Endothelial cell of umbilical vein (primary cell): ENCODE data around the gene STARD4. TPM values are rescaled to one million over a fixed set of nuclear protein-coding genes. Genes with fewer than 3 reads are reported as not detected.

Experiments
- BruUV-seq: library from RNA; stranded (reverse); fragments of 400-500 nt; replicated peaks from 2 replicates; lab custom pipeline; 2021; lab: Mats Ljungman, UMichigan
- CTCF ChIA-PET: fragments of 300-600, 350-600 bp; sonication (Branson Sonifier 250); formaldehyde crosslinking; loops from one replicate; lab custom pipeline; 2021; ENCODE audit warnings: antibody characterized with exemption, inconsistent platforms; lab: Charles Lee
- POLR2A ChIA-PET: fragments of 300-600, 350-600 bp; sonication (Branson Sonifier 250); formaldehyde crosslinking; loops from one replicate; lab custom pipeline; 2021; ENCODE audit warnings: antibody characterized with exemption, inconsistent platforms; lab: Charles Lee
- DNase-seq: peaks from one replicate; pipeline ENCODE4 v3.0.0-alpha.2; 2011; ENCODE audit warnings: low read depth, low spot score
- FAIRE-seq: peaks from 2 replicates; lab custom pipeline; 2011; peaks lifted over from hg19 to GRCh38; lab: Jason Lieb, UNC
- H2AFZ ChIP-seq: 2 replicates; pipeline ENCODE4 v1.6.0; 2012; ENCODE audit warnings: low read depth, low read length, control low read depth, inconsistent platforms
- H3K27ac ChIP-seq: 2 replicates; pipeline ENCODE4 v1.5.1; 2011; ENCODE audit warnings: low read depth, mild to moderate bottlenecking, control low read depth, low read length, moderate library complexity; ENCODE audit not compliant: insufficient read depth
- H3K27me3 ChIP-seq, 2 experiments: 2 replicates each; pipeline versions ENCODE4 v1.6.0 to v1.6.1; 2011; ENCODE audit warnings: low read length in 2 of 2, mixed read lengths in 1 of 2; ENCODE audit not compliant: control insufficient read depth in 2 of 2, insufficient read depth in 2 of 2
- H3K36me3 ChIP-seq, 2 experiments: 2 replicates in 1 of 2; 3 replicates in 1 of 2; pipeline ENCODE4 v1.5.1; 2011; ENCODE audit warnings: low read length in 2 of 2, mild to moderate bottlenecking in 1 of 2, moderate library complexity in 1 of 2; ENCODE audit not compliant: control insufficient read depth in 2 of 2, insufficient read depth in 2 of 2; ENCODE audit errors: extremely low read depth in 1 of 2
- H3K4me1 ChIP-seq: 3 replicates; pipeline ENCODE4 v1.5.1; 2011; ENCODE audit warnings: mild to moderate bottlenecking, low read length; ENCODE audit not compliant: control insufficient read depth, insufficient read depth; ENCODE audit errors: extremely low read depth
- H3K4me2 ChIP-seq: 2 replicates; pipeline ENCODE4 v1.6.1; 2011; ENCODE audit warnings: low read length, control low read depth, mixed read lengths; ENCODE audit not compliant: insufficient read depth
- H3K4me3 ChIP-seq, 3 experiments: fragments of 200-600 bp in 1 of 3; sonication (generic), shearing (Covaris generic) in 1 of 3; replicated peaks in 1 of 3; 2 replicates each; pipeline ENCODE4 v1.5.1; 2011 to 2016; ENCODE audit warnings: control low read depth in 3 of 3, low read length in 3 of 3, mild to moderate bottlenecking in 2 of 3, inconsistent platforms in 1 of 3, low read depth in 1 of 3, moderate library complexity in 1 of 3; ENCODE audit not compliant: insufficient read depth in 1 of 3
- H3K79me2 ChIP-seq: 2 replicates; pipeline ENCODE4 v1.6.0; 2012; ENCODE audit warnings: low read length, inconsistent platforms; ENCODE audit not compliant: control insufficient read depth, insufficient read depth
- H3K9ac ChIP-seq: replicated peaks from 2 replicates; pipeline ENCODE3; 2011; ENCODE audit warnings: low read length, control low read depth; ENCODE audit not compliant: insufficient read depth; ENCODE audit errors: extremely low read depth
- H3K9me1 ChIP-seq: replicated peaks from 3 replicates; pipeline ENCODE4 v1.6.0; 2011; ENCODE audit warnings: mild to moderate bottlenecking, low read length; ENCODE audit not compliant: control insufficient read depth, insufficient read depth; ENCODE audit errors: extremely low read depth
- H3K9me3 ChIP-seq: replicated peaks from 2 replicates; pipeline ENCODE4 v1.5.1; 2012; ENCODE audit warnings: low read length, inconsistent platforms; ENCODE audit not compliant: control insufficient read depth, insufficient read depth
- H4K20me1 ChIP-seq: replicated peaks from 2 replicates; pipeline ENCODE3; 2011; ENCODE audit warnings: mild to moderate bottlenecking, low read length; ENCODE audit not compliant: control insufficient read depth, insufficient read depth; ENCODE audit errors: extremely low read depth
- CTCF ChIP-seq, 2 donors: IDR thresholded peaks; 1 replicate in 1 of 2; 2 replicates in 1 of 2; pipeline ENCODE4 v1.5.1; 2011; ENCODE audit warnings: low read length in 2 of 2, mild to moderate bottlenecking in 2 of 2, moderate library complexity in 2 of 2, control low read depth in 1 of 2, inconsistent platforms in 1 of 2, low read depth in 1 of 2; ENCODE audit not compliant: insufficient read depth in 1 of 2; ENCODE audit errors: extremely low read depth in 1 of 2
- EZH2 ChIP-seq: IDR thresholded peaks from 2 replicates; pipeline ENCODE4 v1.6.1; 2012; ENCODE audit warnings: borderline replicate concordance, low read depth, mild to moderate bottlenecking, moderate library complexity, low read length, inconsistent platforms; ENCODE audit not compliant: severe bottlenecking
- FOS ChIP-seq: IDR thresholded peaks from 2 replicates; pipeline ENCODE4 v1.6.1; 2011; ENCODE audit warnings: mild to moderate bottlenecking, low read length, moderate library complexity, borderline replicate concordance; ENCODE audit not compliant: insufficient read depth
- GATA2 ChIP-seq: IDR thresholded peaks from 2 replicates; pipeline ENCODE4 v1.7.0; 2011; ENCODE audit warnings: low read depth, mild to moderate bottlenecking, moderate library complexity, mixed read lengths, low read length; ENCODE audit not compliant: insufficient read length, insufficient read depth
- JUN ChIP-seq: IDR thresholded peaks from 2 replicates; pipeline ENCODE4 v1.6.1; 2011; ENCODE audit warnings: borderline replicate concordance, low read depth; ENCODE audit not compliant: insufficient read length, insufficient read depth
- MAX ChIP-seq: IDR thresholded peaks from 2 replicates; pipeline ENCODE4 v1.6.1; 2011; ENCODE audit not compliant: insufficient read depth, insufficient read length
- MYC ChIP-seq: IDR thresholded peaks from one replicate; pipeline ENCODE4 v1.6.1; 2011; ENCODE audit warnings: mild to moderate bottlenecking, low read depth, low read length
- POLR2A ChIP-seq: IDR thresholded peaks from 2 replicates; pipeline ENCODE4 v1.6.1; 2012; ENCODE audit warnings: low read depth, mild to moderate bottlenecking, control low read depth, low read length
- POLR2AphosphoS5 ChIP-seq: IDR thresholded peaks from 2 replicates; pipeline ENCODE4 v1.6.1; 2012; ENCODE audit warnings: low read depth, mild to moderate bottlenecking, control low read depth, low read length, moderate library complexity; ENCODE audit not compliant: insufficient read depth
- dilution Hi-C: fragments of 300-500 bp; cut with MboI; formaldehyde crosslinking; loops from one replicate; pipeline ENCODE4 v1.15.0; 2019; ENCODE audit warnings: low sequenced_read_pairs; ENCODE audit not compliant: extremely low pct_ligation_motif_present
- intact Hi-C: fragments of 100-400 bp; cut with micrococcal nuclease; formaldehyde crosslinking; loops from one replicate; pipeline ENCODE4 v1.10.0; 2022
- polyA plus RNA-seq, 4 experiments: library from polyadenylated mRNA; depleted of rRNA in 3 of 4; stranded (reverse) in 3 of 4; unstranded in 1 of 4; fragments of >200 nt; gene quantifications; 2 replicates each; pipeline versions ENCODE4 v1.2.1 to v1.2.3, GENCODE V29; 2011 to 2012; ENCODE audit warnings: missing spikeins in 1 of 4
- total RNA-seq: library from RNA; stranded (reverse); gene quantifications from 2 replicates; pipeline ENCODE4 v1.2.3, GENCODE V29; 2021

The STARD4 gene
- total and polyA plus RNA-seq, 2 donors (not counting 3 experiments of a cell fraction or from before 2014, with no cell fraction given), result 33.6 to 77.1 TPM

- H3K27ac ChIP-seq, result peak overlapping the region; percentile 84
- dilution Hi-C loops (no loop called here), intact Hi-C loops (loop anchor here (1.0 to 5.0 kb wide), 7 partner anchors 18 to 632 kb away; partner anchors contain the start of genes NREP and STARD4)
- DNase-seq (peak; percentile 90), FAIRE-seq (peak; percentile 86)
- H2AFZ ChIP-seq, result peak overlapping the region; percentile 11
- peak overlapping the region; percentile 32 for H3K4me2 ChIP-seq
- H3K9ac ChIP-seq, result peak overlapping the region; percentile 49
- H4K20me1 ChIP-seq, result no peaks in the 10 kb centered on the region
- ChIA-PET CTCF (interaction anchor here (0.6 to 2.9 kb wide), 8 partner anchors 9 to 620 kb away, joined by 3 to 70 read pairs (median 28); partner anchors contain the start of gene STARD4), POLR2A (no interaction called here)
- no peak overlapping the region for H3K4me3 ChIP-seq
- no peaks in the 10 kb centered on the region for H3K9me1 ChIP-seq
- H3K36me3 ChIP-seq, result no peaks in the 10 kb centered on the region
- H3K9me3 ChIP-seq, result no peaks in the 10 kb centered on the region
- BruUV-seq, result no TSS peak
- H3K79me2 ChIP-seq, result no peaks in the 10 kb centered on the region
- H3K27me3 ChIP-seq, result no peaks in the 10 kb centered on the region
- TF ChIP-seq FOS, result peak; percentile 92
- peak; percentile 92 for TF ChIP-seq GATA2
- no peak for TF ChIP-seq POLR2A
- no peak for TF ChIP-seq CTCF (IDR thresholded peaks at IDR 0.05; ENCODE audit: extremely low read depth in 1 of 2, insufficient read depth in 1 of 2, low read depth in 1 of 2, low read length in 2 of 2)
- peak; percentile 72 for TF ChIP-seq MYC
- TF ChIP-seq MAX, result no peak
- peak; percentile 68 for TF ChIP-seq POLR2AphosphoS5
- TF ChIP-seq EZH2, result no peak
- peak; percentile 85 for TF ChIP-seq JUN
- peaks cover 10% of the 10 kb centered on the region for H3K4me1 ChIP-seq
These were observed 18.0 kb upstream of the STARD4 start for GRCh38 chr5:111530298-111530740.
